GM21576 (cell line): Measurements from ENCODE around the gene KCTD21.
A peak's percentile ranks its signal among the peaks of the same experiment; 100 is the strongest.

Source experiments
- ATAC-seq: cut with Tn5 transposase; IDR thresholded peaks from one replicate; pipeline ENCODE4 v1.9.1; 2021; ENCODE audit warnings: mild to moderate bottlenecking, moderate library complexity; ENCODE audit not compliant: unreplicated experiment

The KCTD21 gene

DNA sequence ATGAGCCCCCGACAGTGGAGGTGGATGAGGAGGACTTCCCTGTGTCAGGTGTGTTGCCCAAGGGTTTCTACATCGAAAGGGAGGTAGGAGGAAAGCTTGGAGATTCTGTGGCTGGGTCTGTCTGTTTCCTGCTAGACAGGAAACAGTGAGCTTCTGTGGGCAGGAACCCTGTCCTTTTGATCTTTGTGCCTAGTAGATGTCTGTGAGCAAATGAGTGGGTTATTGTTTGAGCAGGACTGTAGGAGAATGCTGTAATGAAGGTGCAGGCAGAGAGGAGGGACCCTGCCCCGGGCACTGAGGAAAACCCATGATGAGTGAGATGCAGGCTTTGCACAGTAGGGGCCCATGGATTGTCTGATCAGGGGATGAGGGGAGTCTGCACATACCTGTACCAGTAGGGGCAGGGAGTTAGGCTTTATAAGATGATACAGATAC is 14.3 kb upstream of the KCTD21 start:
- ATAC-seq, result no peak

- ATAC-seq, result no peak
Measured at GRCh38 chr11:78201096-78201818, 12.8 kb upstream of the KCTD21 start.

DNA sequence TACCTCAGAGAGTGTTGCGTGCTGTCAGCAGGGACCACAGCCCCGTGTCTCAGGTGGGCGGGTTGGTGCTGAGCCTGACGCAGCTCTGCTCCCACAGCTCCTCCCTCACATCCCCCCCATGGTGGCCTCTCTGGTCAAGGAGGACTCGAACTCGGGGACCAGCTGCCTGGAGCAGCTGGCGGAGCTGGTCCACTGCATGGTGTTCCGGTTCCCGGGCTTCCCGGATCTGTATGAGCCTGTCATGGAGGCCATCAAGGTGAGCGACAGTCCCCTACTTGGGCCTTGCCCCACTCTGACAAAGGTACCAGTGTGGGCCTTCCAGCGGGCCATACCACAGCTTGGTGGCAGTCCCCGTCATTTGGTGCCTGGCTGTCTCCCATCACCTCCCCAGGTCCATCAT is 12.1 kb upstream of the KCTD21 start:
- ATAC-seq, result no peak

GRCh38 chr11:78200061-78200460 is 11.6 kb upstream of the KCTD21 start:
- no peak for ATAC-seq

- ATAC-seq, result no peak
Measured at GRCh38 chr11:78199653-78200015, 11.2 kb upstream of the KCTD21 start.

DNA sequence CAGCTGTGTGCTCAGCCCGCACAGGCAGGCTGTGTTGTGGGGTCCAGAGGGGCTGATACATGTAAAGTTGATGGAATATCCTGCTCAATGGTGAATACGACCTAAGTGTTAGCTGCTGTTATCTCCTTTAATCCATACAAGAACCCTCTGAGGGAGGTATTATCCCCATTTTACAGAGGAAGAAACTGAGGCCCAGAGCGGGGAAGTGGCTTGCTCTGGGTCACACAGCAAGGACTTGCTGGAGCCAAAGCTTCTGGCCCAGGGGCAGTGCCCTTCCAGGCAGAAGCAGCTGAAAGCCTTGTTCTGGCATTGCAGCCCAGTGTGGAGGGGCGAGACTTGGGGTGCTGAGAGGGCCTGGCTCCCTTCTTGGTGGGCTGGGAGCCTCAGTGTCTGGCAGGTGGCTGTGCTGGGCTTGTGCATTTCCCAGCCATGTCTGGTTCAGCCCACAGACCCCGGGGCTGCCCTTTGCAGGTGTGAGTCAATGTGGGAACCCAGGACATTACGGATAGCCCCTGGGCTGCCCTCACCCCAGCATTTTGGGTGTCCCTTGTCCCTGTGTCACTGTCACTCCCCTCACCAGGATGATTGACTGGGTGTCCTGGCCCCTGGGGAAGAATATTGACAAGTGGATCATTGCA is 10.7 kb upstream of the KCTD21 start:
- no peak for ATAC-seq

DNA sequence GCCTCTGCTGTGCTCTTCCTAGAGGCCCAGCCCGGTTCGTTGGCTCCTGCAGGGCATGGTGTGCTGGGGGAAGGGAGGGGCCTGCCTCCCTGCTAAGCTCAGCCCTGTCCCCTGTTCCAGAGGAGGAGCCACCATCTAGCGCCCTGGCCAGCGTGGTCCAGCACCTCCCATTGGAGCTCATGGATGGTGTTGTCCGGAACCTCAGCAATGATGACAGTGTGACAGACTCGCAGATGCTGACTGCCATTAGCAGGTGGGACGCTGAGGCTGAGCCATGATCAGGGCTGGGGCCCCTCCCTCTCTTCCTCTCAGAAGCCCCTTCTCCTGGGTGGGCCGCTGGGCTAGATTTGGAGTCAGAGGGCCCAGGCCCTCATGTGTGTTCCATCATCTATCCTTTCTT is 9.4 kb upstream of the KCTD21 start:
- ATAC-seq, result no peak

DNA sequence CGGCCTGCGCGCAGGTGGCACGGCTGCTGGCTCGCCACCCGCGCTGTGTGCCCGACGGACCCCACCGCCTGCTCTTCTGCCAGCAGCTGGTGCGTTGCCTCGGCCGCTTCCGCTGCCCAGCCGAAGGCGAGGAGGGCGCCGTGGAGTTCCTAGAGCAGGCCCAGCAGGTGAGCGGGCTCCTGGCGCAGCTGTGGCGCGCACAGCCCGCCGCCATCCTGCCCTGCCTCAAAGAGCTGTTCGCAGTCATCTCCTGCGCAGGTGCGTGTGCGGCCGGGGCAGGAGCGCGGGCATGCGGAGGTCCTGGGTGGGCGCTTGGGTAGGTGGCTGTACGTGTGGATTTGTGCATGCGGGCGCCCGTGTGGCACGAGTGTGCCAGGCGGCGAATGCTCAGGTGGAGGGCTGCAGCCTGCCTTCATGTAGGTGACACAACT is 8.2 kb upstream of the KCTD21 start:
- ATAC-seq, result no peak

DNA sequence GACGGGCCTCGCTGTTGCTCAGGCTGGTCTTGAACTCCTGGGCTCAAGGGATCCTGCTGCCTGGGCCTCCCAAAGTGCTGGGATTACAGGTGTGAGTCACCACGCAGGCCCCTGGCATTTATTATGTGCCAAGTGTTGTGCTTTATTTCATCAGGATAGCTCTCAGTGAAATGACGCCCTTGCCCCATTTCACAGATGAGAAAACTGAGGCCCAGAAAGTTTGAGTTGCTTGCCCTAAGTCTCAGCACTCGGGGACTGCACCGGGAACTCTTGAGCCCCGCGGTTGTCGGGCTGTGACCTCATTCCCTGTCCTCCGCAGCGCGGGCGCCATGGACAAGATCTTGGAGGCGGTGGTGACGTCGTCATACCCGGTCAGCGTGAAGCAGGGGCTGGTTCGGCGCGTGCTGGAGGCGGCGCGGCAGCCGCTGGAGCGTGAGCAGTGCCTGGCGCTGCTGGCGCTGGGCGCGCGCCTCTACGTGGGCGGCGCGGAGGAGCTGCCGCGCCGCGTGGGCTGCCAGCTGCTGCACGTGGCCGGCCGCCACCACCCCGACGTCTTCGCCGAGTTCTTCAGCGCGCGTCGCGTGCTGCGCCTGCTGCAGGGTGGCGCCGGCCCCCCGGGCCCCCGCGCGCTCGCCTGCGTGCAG is 7.6 kb upstream of the KCTD21 start:
- no peak for ATAC-seq

DNA sequence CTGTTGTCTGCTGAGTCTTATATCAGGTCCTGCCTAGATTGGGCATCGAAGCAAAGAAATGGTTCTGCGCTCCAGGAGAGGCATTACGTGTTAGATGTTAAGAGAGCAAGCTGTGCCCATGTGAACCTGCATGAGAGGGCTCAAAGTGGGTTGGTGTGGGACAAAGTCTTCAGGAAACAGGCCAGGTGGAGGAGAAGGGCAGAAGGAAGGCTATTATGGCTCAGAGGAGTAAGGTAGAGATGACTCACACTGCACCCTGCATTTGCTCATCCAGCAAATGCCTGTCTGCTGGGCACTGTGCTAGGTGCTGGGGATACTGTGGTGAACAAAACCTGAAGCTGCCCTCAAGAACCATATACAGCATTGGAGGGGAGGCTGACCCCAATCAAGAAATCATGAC is 6.1 kb upstream of the KCTD21 start:
- no peak for ATAC-seq

DNA sequence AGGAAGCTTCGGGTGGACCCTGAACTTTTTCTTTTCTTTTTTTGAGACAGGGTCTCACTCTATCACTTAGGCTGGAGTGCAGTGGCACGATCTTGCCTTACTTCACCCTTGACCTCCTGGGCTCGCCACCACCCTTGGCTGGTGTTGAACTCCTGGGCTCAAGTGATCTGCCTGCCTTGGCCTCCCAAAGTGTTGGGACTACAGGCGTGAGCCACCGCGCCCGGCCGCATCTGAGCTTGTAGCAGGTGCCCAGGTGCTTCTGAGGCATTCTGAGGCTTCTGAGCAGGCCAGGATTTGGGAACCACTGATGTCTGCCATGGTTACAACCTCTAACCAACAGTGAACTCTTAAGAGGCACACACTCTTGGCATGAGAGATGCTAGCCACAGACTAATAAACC is 5.4 kb upstream of the KCTD21 start:
- no peak for ATAC-seq

DNA sequence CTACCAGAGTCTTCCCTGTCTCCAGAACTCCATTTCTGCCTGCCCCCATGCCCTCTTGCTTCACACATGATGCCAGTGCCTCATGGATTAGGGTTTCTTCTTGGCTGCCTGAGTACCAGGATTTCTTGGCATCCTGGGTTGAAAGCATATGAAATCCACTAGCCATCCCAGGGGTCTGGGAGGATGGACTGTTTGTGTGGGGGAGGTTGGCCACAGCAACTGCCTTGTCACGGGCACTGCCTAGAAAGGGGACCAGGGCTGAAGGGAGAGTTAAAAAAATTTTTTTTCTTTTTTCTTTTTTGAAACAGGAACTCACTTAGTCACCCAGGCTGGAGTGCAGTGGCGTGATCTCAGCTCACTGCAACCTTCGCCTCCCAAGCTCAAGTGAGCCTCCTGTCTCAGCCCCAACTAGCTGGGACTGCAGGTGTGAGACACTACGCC is 4.5 kb upstream of the KCTD21 start:
- no peak for ATAC-seq

DNA sequence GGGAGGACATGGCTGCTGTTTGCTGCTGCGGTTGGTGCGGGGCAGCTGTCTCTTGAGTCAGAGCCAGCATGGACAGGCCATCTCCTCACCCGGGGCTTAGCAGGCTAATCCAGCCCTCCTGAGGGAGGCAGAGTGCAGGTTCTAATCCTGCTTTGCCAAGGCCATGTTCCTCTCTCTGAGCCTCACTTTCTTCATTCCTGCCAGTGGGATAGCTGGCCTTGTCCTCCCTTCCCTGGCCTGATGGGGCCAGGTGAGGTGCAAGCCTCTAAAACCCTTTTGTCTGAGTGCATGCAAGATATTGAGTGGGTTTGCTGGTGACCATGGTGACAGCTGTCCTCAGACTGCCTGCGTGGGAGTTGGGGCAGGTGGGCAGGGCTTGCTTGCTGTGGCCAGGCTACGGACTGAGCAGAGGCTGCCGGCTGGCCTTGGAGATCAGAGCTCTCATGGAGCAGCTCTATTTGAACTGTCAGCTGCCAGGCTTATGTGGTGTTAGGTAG is 3.8 kb upstream of the KCTD21 start:
- no peak for ATAC-seq

DNA sequence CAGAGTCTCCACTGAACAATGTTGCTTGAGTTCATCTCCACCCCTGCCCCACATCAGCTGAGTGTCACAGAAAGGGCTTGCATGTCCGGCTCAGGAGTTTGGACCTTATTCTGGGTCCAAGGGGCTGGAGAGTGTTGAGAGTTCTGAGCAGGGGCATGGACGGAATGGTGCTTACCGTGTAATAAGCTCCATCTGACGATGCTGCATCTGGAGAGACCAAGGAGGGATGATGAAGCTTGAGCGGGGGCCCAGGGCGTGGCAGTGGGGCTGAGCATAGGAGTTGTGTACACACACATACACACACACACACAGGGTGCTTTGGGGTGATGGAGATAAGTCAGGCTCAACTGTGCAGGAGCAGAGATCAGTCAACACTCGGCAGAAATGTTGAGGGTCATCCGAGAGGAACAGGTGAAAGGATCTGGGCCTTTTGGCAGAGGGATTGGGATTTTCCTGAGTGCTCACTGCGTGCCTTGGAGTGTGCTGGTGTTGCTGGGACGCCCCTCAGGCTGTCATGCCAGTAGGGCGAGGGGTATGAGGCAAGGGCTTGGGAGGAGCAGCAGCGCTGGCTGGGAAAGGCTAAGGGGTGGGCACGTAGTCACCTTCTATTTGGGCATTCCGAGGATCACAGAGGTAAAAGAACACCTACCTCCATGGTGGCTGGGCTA is 2.6 kb upstream of the KCTD21 start:
- ATAC-seq, result no peak

DNA sequence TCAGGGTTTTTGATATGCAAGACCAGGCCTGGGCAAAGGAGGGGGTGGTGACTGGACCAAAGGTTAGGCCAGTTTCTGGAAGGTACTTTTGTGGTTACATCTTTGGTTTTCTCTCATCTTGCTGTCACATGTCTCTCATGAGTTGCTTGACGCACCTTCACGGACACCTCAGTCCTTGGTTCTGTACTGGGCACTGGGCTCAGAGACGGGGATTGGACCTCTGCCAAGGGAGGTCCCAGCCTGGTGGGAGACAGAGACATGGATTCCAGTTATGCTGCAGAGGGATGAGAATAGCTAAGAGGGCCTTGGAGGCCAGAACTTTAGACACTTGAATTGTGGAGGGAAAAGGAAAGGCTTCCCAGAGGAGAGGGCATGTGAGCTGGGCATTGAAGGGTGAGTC is 1.9 kb upstream of the KCTD21 start:
- no peak for ATAC-seq

DNA sequence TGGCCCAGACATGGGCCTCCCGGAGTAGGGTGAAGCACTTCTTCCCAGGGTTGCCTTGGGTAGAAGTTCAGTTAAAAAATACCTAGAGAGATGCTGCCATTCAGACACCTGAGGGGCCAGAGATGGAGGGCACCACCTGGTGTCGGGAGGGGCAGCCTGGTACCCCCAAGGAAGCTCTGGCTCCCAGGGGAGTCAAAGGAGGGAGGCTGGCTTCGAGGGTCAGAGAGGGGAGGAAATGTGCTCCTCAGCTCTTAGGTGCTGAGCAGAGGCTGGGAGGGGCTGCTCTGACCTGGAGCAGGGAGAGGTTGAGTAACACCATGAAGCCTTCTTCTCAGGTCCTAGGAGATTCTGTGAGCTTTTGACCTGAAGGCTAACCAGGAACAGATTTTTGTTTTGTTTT is 1.4 kb upstream of the KCTD21 start:
- no peak for ATAC-seq

DNA sequence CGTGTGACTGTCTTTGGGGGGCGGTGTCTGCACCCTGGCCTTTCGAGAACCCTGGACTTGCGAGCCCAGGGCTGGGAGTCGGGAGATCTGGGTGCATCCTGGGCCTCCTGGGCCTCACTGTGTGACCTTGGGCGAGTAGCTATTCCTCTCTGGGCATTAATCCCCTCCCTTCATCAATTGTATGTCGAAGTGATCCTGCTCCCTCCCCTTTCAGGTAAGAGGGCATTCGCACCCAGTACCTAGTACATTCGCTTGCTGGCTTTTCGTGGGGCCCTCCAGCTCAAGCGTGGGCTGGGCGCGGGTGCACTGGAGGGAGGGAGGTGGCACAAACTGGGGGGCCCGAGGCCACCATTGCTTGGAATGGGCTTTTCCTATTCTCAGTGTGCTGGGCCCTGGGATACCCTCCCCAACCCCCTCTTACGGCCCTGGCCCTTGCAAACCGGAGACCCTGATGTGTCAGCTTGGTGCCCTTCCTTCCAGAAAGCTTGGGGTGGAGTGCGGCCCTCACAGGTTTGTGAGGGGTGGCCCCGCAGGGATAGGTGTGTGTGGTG is 823 bp upstream of the KCTD21 start:
- no peak for ATAC-seq

GRCh38 chr11:78187366-78188285 is 800 bp downstream of the KCTD21 start:
- peak; percentile 24 for ATAC-seq

DNA sequence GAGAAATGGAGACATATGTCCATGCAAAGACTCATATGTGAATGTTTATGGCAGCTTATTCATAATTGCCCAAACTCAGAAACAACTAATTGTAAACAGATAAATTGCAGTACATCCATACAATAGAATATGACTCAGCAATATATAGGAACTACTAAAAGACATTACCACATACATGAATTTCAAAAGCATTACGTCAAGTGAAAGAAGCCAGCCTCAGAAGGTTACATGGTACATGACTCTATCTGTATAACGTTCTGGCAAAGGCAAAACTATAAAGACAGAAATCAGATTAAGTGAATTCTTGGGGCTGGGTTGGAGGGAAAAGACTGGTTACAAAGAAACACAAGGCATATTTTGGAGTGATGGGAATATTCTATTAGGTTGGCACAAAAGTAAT is 7.2 kb downstream of the KCTD21 start:
- no peak for ATAC-seq

- ATAC-seq, result no peak
Measured at GRCh38 chr11:78180751-78181150, 7.7 kb downstream of the KCTD21 start.
